HepG2 (cell line): ENCODE results near the gene CREBZF. TPM values are rescaled to one million over a fixed set of nuclear protein-coding genes. Genes with fewer than 3 reads are reported as not detected.

Source experiments
- ELK4 ChIP-seq: sonication (generic); formaldehyde crosslinking; IDR thresholded peaks from 2 replicates; pipeline ENCODE4 v1.9.0; 2021; ENCODE audit warnings: missing genetic modification reagents, borderline replicate concordance
- FOXO4 ChIP-seq: sonication (generic); formaldehyde crosslinking; conservative IDR thresholded peaks from 2 replicates; pipeline ENCODE4 v1.8.1; 2023; ENCODE audit warnings: missing genetic modification reagents
- MAX ChIP-seq: IDR thresholded peaks from 2 replicates; pipeline ENCODE4 v1.6.1; 2012; ENCODE audit warnings: inconsistent platforms
- MLX ChIP-seq: IDR thresholded peaks from 2 replicates; pipeline ENCODE4 v1.6.1; 2016
- MTF2 ChIP-seq: sonication (generic); formaldehyde crosslinking; IDR thresholded peaks from 2 replicates; pipeline ENCODE4 v1.5.0; 2020; ENCODE audit warnings: missing genetic modification reagents, borderline replicate concordance
- NR1H2 ChIP-seq: sonication (generic); formaldehyde crosslinking; IDR thresholded peaks from 2 replicates; pipeline ENCODE4 v1.8.1; 2022; ENCODE audit warnings: low read depth, missing genetic modification reagents, borderline replicate concordance
- NR2F1 ChIP-seq, 2 experiments: fragments of 450-650 bp in 1 of 2; formaldehyde crosslinking in 1 of 2; IDR thresholded peaks; 2 replicates each; pipeline versions ENCODE4 v1.5.0 to v1.6.1; 2016 to 2020; ENCODE audit warnings: mild to moderate bottlenecking in 1 of 2, missing compliant biosample characterization in 1 of 2, missing genetic modification reagents in 1 of 2, moderate library complexity in 1 of 2
- PAF1 ChIP-seq: IDR thresholded peaks from 2 replicates; pipeline ENCODE4 v1.6.1; 2016; ENCODE audit warnings: missing genetic modification reagents, missing compliant biosample characterization
- PBX2 ChIP-seq: IDR thresholded peaks from 2 replicates; pipeline ENCODE4 v1.6.1; 2016; ENCODE audit warnings: control low read depth
- PHF20 ChIP-seq: sonication (generic); formaldehyde crosslinking; IDR thresholded peaks from 2 replicates; pipeline ENCODE4 v1.5.0; 2020; ENCODE audit warnings: mild to moderate bottlenecking, missing genetic modification reagents
- PPARG ChIP-seq: conservative IDR thresholded peaks from 2 replicates; pipeline ENCODE4 v1.6.1; 2016; ENCODE audit warnings: missing biosample characterization, missing genetic modification reagents
- PTBP1 ChIP-seq: fragments of 200-400 bp; formaldehyde crosslinking; IDR thresholded peaks from 2 replicates; pipeline ENCODE4 v1.6.1; 2018; ENCODE audit warnings: low read length, low read depth; ENCODE audit not compliant: poor library complexity, severe bottlenecking
- RFX5 ChIP-seq: IDR thresholded peaks from 2 replicates; pipeline ENCODE4 v1.6.1; 2011; ENCODE audit warnings: low read depth, low read length, improper control_type of control experiment
- ZBED4 ChIP-seq: sonication (generic); formaldehyde crosslinking; IDR thresholded peaks from 2 replicates; pipeline ENCODE4 v1.4.0; 2020; ENCODE audit warnings: missing genetic modification reagents, borderline replicate concordance
- ZBTB38 ChIP-seq: sonication (generic); formaldehyde crosslinking; IDR thresholded peaks from 2 replicates; pipeline ENCODE4 v1.5.1; 2020; ENCODE audit warnings: mild to moderate bottlenecking, missing genetic modification reagents
- ZBTB8A ChIP-seq: sonication (generic); formaldehyde crosslinking; IDR thresholded peaks from 2 replicates; pipeline ENCODE4 v1.4.0; 2020; ENCODE audit warnings: mild to moderate bottlenecking, low read depth, missing genetic modification reagents, borderline replicate concordance
- ZFP41 ChIP-seq: sonication (generic); formaldehyde crosslinking; IDR thresholded peaks from 2 replicates; pipeline ENCODE4 v1.4.0; 2020; ENCODE audit warnings: mild to moderate bottlenecking, missing genetic modification reagents, borderline replicate concordance
- ZMAT5 ChIP-seq: sonication (generic); formaldehyde crosslinking; IDR thresholded peaks from 2 replicates; pipeline ENCODE4 v1.5.0; 2020; ENCODE audit warnings: mild to moderate bottlenecking, low read depth, missing genetic modification reagents, borderline replicate concordance
- ZNF468 ChIP-seq: sonication (generic); formaldehyde crosslinking; IDR thresholded peaks from 2 replicates; pipeline ENCODE4 v1.8.0; 2022; ENCODE audit warnings: mild to moderate bottlenecking, moderate library complexity, missing genetic modification reagents
- polyA plus RNA-seq, 8 experiments: library from polyadenylated mRNA; depleted of rRNA in 3 of 8; stranded (reverse) in 7 of 8; unstranded in 1 of 8; fragments of >200 nt; fragmentation: Illumina TruSeq in 4 of 8; extraction: Trizol in 4 of 8; gene quantifications; 2 replicates each; pipeline versions ENCODE4 v1.2.1 to v1.2.3, GENCODE V29; 2011 to 2016; ENCODE audit warnings: low read depth in 4 of 8, missing spikeins in 1 of 8, mixed read lengths in 1 of 8; ENCODE audit not compliant: insufficient read depth in 1 of 8
- total RNA-seq, 5 experiments: library from RNA; depleted of rRNA; stranded (reverse); fragments of >200 nt; fragmentation: Illumina TruSeq; extraction: Trizol; gene quantifications; 2 replicates each; pipeline ENCODE4 v1.2.3, GENCODE V29; 2016; ENCODE audit warnings: low read depth in 1 of 5

CREBZF gene
- total and polyA plus RNA-seq, 2 of the 13 experiments (the other 11 are each of a cell fraction or from before 2014, with no cell fraction given), result 30.6 to 43.1 TPM

- TF ChIP-seq PPARG (CRISPR knock-in tag) (no peak), ZMAT5 (CRISPR knock-in tag) (no peak), PTBP1 (no peak), PBX2 (CRISPR knock-in tag) (no peak), RFX5 (no peak), NR1H2 (CRISPR knock-in tag) (no peak), ZBED4 (CRISPR knock-in tag) (no peak), ZBTB38 (peak; percentile 56; the same call in 1 of the 2 replicates), ZFP41 (CRISPR knock-in tag) (no peak), MAX (peak; percentile 67), ZBTB8A (CRISPR knock-in tag) (no peak; the same call in 1 of the 2 replicates), NR2F1 (CRISPR knock-in tag; IDR thresholded peaks at IDR 0.05) (peak in 1 of 2 experiments; percentile 43; a peak in 1 of 4 replicates), ZNF468 (no peak), FOXO4 (CRISPR knock-in tag) (no peak), MLX (CRISPR knock-in tag) (no peak), PHF20 (CRISPR knock-in tag) (peak; percentile 74), PAF1 (CRISPR knock-in tag) (no peak), ELK4 (CRISPR knock-in tag) (no peak), MTF2 (no peak)
These were observed at the start of gene CREBZF (continued) for GRCh38 chr11:85664615-85665481.
